ENCODE data around the gene IFI6. TPM values are rescaled to one million over a fixed set of nuclear protein-coding genes. Genes with fewer than 3 reads are reported as not detected.

IFI6 gene
- total RNA-seq, 2 donors from 2014 or later: 96.9 to 188 TPM

DNA sequence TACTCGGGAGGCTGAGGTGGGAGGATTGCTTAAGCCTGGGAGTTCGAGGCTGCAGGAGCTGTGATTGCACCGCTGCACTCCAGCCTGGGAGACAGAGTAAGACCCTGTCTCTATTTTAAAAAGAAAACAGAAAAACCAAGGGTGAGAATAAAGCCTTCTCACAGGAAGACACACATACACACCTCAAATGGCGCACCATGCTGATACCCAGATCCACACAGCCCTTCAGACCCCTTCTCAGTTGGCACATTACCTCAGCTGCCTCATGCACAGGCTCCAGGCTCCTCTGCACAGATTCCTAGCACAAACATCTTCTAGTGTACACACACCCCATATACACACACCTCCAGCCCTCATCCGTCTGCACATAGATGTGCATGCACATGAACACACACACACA is 44.9 kb downstream of the IFI6 start:
- Histone ChIP-seq H3K27me3 (replicated peaks; ENCODE audit: insufficient read depth) (no peaks in the 10 kb centered on the region), H3K9me3 (no peaks in the 10 kb centered on the region), H3K27ac (no peak overlapping the region), H3K36me3 (no peaks in the 10 kb centered on the region), H3K4me3 (no peak overlapping the region), H3K4me1 (ENCODE audit: control insufficient read depth in 1 of 2, low read depth in 2 of 2) (peaks cover 6 to 13% of the 10 kb centered on the region in 2 donors)
- DNase-seq (ENCODE audit: low spot score) (no peak), ATAC-seq (ENCODE audit: insufficient number of reproducible peaks, low FRiP score, low read depth) (no peak)
- TF ChIP-seq, protein P1, sequence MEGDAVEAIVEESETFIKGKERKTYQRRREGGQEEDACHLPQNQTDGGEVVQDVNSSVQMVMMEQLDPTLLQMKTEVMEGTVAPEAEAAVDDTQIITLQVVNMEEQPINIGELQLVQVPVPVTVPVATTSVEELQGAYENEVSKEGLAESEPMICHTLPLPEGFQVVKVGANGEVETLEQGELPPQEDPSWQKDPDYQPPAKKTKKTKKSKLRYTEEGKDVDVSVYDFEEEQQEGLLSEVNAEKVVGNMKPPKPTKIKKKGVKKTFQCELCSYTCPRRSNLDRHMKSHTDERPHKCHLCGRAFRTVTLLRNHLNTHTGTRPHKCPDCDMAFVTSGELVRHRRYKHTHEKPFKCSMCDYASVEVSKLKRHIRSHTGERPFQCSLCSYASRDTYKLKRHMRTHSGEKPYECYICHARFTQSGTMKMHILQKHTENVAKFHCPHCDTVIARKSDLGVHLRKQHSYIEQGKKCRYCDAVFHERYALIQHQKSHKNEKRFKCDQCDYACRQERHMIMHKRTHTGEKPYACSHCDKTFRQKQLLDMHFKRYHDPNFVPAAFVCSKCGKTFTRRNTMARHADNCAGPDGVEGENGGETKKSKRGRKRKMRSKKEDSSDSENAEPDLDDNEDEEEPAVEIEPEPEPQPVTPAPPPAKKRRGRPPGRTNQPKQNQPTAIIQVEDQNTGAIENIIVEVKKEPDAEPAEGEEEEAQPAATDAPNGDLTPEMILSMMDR (IDR thresholded peaks at IDR 0.05): no peak

DNA sequence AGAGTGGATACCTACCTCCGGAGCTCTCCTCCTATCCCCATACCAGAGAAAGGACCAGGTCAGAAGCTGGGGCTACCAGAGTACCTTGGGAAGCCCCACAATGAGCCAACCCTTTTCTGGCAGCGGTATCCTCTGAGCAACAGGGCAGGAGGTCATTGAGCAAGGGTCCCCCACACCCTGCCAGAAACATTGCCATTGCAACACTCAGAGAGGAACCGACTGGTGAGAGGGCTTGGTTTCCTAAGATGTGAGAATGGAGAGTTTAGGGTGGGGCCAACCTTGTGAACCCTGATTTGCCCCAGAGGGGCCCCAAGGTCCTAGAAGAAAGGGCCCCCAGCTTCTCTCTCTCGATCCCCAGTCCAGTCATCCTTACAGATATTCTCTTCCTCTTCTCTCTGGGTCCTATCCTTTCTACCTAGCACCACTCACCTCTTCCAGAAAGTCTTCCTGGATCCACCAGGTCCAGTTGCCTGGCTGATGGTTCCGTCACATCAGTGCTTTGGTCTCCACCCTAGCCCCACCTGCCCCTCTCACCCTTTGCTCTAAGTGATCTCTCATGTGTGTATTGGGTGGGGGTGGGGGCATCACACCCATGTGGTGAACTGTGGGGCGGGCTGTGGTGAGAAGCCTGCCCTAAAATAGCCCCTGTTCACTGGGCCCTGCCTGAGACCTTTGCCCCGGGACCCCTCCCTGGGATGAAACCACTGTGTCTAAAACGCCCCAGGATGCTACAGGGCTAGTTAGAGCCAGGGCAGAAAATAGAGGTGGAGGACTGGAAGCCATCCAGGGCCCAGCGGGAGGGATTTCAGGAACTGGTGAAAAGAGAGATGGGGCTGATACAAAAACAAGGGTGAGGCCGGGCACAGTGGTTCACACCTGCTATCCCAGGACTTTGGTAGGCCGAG is 45.7 kb downstream of the IFI6 start:
- TF ChIP-seq, protein P1 (IDR thresholded peaks at IDR 0.05): no peak
- Histone ChIP-seq H3K36me3 (no peaks in the 10 kb centered on the region), H3K9me3 (no peaks in the 10 kb centered on the region), H3K4me1 (ENCODE audit: control insufficient read depth in 1 of 2, low read depth in 2 of 2) (peaks cover 6 to 13% of the 10 kb centered on the region in 2 donors), H3K4me3 (no peak overlapping the region), H3K27ac (no peak overlapping the region), H3K27me3 (replicated peaks; ENCODE audit: insufficient read depth) (no peaks in the 10 kb centered on the region)
- no peak for DNase-seq (ENCODE audit: low spot score)
- no peak for ATAC-seq (ENCODE audit: insufficient number of reproducible peaks, low FRiP score, low read depth)

DNA sequence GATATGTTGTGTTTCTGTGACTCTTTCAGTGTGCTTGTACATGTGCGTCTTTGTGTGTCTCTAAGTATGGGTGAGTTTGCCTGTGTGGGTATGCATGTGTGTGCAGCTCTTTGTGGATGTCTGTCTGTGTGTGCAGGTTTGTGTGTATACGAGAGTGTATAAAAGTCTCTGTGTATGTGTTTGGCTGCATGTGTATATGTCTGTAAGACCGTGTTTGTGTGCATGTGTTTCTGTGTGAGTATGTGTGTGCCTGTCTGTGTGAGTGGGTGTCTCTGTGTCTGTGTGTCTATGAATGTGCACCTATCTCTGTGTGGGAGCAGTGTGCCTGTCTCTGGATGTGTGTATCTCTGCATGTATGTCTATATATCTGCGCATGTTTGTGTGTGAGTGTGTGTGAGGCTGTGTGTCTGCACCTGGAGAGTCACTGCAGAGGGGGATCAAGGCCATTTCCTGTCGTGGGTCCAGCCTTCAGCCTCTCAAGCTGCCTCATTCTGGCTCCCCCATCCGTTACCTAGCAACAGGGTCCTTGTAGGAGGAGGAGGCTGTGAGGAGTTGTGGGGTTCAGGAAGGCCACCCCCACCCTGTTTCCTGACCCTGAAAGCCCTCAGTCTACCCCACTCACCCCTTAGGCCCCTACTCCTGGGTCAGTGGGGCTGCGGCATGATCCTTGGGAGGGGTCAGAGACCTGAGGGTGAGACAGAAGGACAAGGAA is 47.4 kb downstream of the IFI6 start:
- no peaks in the 10 kb centered on the region for H3K27me3 ChIP-seq (replicated peaks; ENCODE audit: insufficient read depth)
- no peak for ATAC-seq (ENCODE audit: insufficient number of reproducible peaks, low FRiP score, low read depth)
- TF ChIP-seq, protein P1 (IDR thresholded peaks at IDR 0.05): no peak
- peaks cover 0 to 3% of the 10 kb centered on the region in 2 donors for H3K4me1 ChIP-seq (ENCODE audit: control insufficient read depth in 1 of 2, low read depth in 2 of 2)
- DNase-seq (ENCODE audit: low spot score): no peak
- H3K9me3 ChIP-seq: no peaks in the 10 kb centered on the region
- H3K27ac ChIP-seq: no peak overlapping the region
- H3K4me3 ChIP-seq: no peak overlapping the region
- H3K36me3 ChIP-seq: no peaks in the 10 kb centered on the region

DNA sequence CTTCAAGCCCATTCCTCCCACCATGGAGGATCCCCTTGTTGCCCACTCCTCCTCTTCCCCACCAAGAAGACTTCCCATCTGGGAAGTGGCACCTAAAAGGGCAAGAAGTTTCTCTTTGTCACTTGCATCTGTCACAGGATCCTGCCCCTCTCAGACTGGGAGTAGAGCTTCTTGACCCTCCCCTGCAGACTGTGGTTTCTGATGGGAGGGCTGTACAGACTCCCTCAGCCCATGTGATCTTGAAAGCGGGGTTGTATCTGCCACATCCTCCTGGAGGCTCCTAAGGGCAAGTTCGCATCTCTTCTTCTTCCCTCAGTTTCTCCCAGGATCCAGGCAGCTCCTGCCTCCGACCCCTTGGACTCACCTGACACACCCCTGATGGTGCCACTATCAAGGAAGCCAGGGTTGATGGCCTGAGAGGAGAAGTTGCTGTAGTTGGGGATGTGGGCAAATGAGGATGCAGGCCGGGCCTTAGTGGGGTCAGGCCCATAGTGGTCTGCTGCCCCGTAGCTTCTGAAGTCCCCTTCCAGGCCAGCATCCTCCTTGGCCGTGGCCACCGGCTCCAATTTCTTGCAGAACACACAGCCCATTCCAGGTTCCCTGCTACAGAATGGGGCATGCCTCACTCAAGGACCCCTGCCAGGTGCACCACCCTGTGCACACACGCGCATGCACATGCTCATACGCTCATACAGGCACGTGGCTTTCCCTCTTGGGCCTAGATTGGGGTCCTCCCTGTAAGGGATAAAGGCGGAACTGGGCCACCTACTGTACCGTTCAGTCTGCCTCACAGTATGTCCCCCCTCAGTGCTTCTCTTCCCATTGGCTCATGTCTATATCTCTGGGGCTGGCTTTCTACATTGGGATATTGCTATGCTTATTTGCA is 48.4 kb downstream of the IFI6 start:
- no peak overlapping the region for H3K27ac ChIP-seq
- no peaks in the 10 kb centered on the region for H3K9me3 ChIP-seq
- no peak for DNase-seq (ENCODE audit: low spot score)
- peaks cover 0 to under 1% of the 10 kb centered on the region in 2 donors for H3K4me1 ChIP-seq (ENCODE audit: control insufficient read depth in 1 of 2, low read depth in 2 of 2)
- H3K27me3 ChIP-seq (replicated peaks; ENCODE audit: insufficient read depth): no peaks in the 10 kb centered on the region
- ATAC-seq (ENCODE audit: insufficient number of reproducible peaks, low FRiP score, low read depth): no peak
- no peaks in the 10 kb centered on the region for H3K36me3 ChIP-seq
- no peak overlapping the region for H3K4me3 ChIP-seq
- TF ChIP-seq, protein P1 (IDR thresholded peaks at IDR 0.05): no peak

All from thoracic aorta (tissue), 2 donors.